Mucosa of descending colon (tissue), 3 donors: ENCODE measurements around the gene KCNJ6. TPM values are rescaled to one million over a fixed set of nuclear protein-coding genes. Genes with fewer than 3 reads are reported as not detected.

Experiments used
- ATAC-seq: fragments of 200-7000 bp; cut with Tn5 transposase; one replicate; pipeline ENCODE4 v1.9.1; 2020; ENCODE audit warnings: mild to moderate bottlenecking, moderate library complexity
- DNase-seq, 3 donors: peaks; one replicate each; pipeline ENCODE4 v3.0.0-alpha.2; 2020
- H3K36me3 ChIP-seq: fragments of 200-600 bp; one replicate; pipeline ENCODE4 v1.8.0; 2021; ENCODE audit warnings: low read depth, mild to moderate bottlenecking
- H3K4me1 ChIP-seq: fragments of 200-600 bp; one replicate; pipeline ENCODE4 v1.8.0; 2021; ENCODE audit warnings: low read depth, mild to moderate bottlenecking
- H3K4me3 ChIP-seq: fragments of 200-600 bp; one replicate; pipeline ENCODE4 v1.8.0; 2021; ENCODE audit warnings: mild to moderate bottlenecking
- H3K9me3 ChIP-seq: fragments of 200-600 bp; one replicate; pipeline ENCODE4 v1.8.0; 2021; ENCODE audit warnings: mild to moderate bottlenecking
- CTCF ChIP-seq: fragments of 200-600 bp; IDR thresholded peaks from one replicate; pipeline ENCODE4 v1.8.0; 2022; ENCODE audit warnings: antibody characterized with exemption, mild to moderate bottlenecking
- intact Hi-C, 2 donors: fragments of 100-400 bp; cut with DNase I in 1 of 2; cut with micrococcal nuclease in 1 of 2; formaldehyde crosslinking; loops; one replicate each; pipeline versions ENCODE4 v1.11.0 to v1.11.1; 2022; cut with DNase I, micrococcal nuclease
- total RNA-seq, 3 donors: library from RNA; stranded (reverse); fragmentation: NEBNext Ultra II Directional in 2 of 3; extraction: Animal tissue kit (Norgen Biotek cat#: 25700) in 2 of 3; gene quantifications; one replicate each; pipeline versions ENCODE4 v1.2.1 to v1.2.4, GENCODE V29; 2021 to 2023
- donor health status: DM: no; HTN: no; CAD: no; lungs with moderate emphysema.
- donor health status: DM: no; HTN: no; CAD: no.
- donor health status: DM: no; HTN: yes; CAD: no.

The KCNJ6 gene
- total RNA-seq, 3 donors from 2014 or later, result 0.09 to 0.19 (median 0.14) TPM

DNA sequence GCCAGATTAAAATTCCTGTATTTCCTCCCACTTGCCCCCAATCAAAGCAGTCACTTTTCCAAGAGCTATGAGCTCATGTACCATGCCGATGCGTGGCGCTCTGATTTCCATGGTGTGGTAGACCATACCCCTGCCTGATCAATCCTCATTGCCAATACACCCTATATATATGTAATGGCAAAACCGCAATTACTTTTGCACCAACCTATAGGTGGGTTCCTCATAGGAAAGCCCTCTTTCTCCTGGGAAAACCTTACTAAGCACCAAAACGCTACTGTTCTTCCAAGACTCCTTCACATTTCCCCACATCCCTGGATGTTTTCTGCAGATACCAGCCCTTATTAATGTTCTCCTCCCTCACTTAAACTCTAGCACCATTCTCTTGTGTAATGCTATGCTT is 11.0 kb downstream of the KCNJ6 start:
- no peaks in the 10 kb centered on the region for H3K9me3 ChIP-seq
- intact Hi-C loops, result loop anchor here in 1 of 2 donors (10.0 kb wide), 1 partner anchor 60 kb away; no protein-coding TSS in a partner anchor
- H3K36me3 ChIP-seq, result no peaks in the 10 kb centered on the region
- TF ChIP-seq CTCF, result no peak
- DNase-seq (no peak), ATAC-seq (no peak)
- no peak overlapping the region for H3K4me3 ChIP-seq
- H3K4me1 ChIP-seq, result no peaks in the 10 kb centered on the region

GRCh38 chr21:37904856-37905255 is 11.4 kb downstream of the KCNJ6 start:
- TF ChIP-seq CTCF, result no peak
- H3K4me3 ChIP-seq, result no peak overlapping the region
- DNase-seq, result no peak
- no peak for ATAC-seq
- intact Hi-C loops, result loop anchor here in 1 of 2 donors (10.0 kb wide), 1 partner anchor 60 kb away; no protein-coding TSS in a partner anchor
- H3K9me3 ChIP-seq, result no peaks in the 10 kb centered on the region
- no peaks in the 10 kb centered on the region for H3K36me3 ChIP-seq
- H3K4me1 ChIP-seq, result no peaks in the 10 kb centered on the region

GRCh38 chr21:37903396-37903795 is 12.9 kb downstream of the KCNJ6 start:
- ATAC-seq, result no peak
- no peak for TF ChIP-seq CTCF
- intact Hi-C loops, result loop anchor here in 1 of 2 donors (10.0 kb wide), 1 partner anchor 61 kb away; no protein-coding TSS in a partner anchor

GRCh38 chr21:37899146-37899545 is 17.1 kb downstream of the KCNJ6 start:
- ATAC-seq (no peak), DNase-seq (no peak)
- H3K36me3 ChIP-seq, result no peaks in the 10 kb centered on the region
- H3K9me3 ChIP-seq, result no peaks in the 10 kb centered on the region
- intact Hi-C loops, result no loop called here
- no peak overlapping the region for H3K4me3 ChIP-seq
- H3K4me1 ChIP-seq, result no peaks in the 10 kb centered on the region
- no peak for TF ChIP-seq CTCF

More at GRCh38 chr21:37903396-37903795, 12.9 kb downstream of the KCNJ6 start:
- H3K36me3 ChIP-seq, result no peaks in the 10 kb centered on the region
- no peak overlapping the region for H3K4me3 ChIP-seq
- DNase-seq, result no peak
- no peaks in the 10 kb centered on the region for H3K9me3 ChIP-seq
- H3K4me1 ChIP-seq, result no peaks in the 10 kb centered on the region

GRCh38 chr21:37896788-37897187 is 19.5 kb downstream of the KCNJ6 start:
- no peak for TF ChIP-seq CTCF

DNA sequence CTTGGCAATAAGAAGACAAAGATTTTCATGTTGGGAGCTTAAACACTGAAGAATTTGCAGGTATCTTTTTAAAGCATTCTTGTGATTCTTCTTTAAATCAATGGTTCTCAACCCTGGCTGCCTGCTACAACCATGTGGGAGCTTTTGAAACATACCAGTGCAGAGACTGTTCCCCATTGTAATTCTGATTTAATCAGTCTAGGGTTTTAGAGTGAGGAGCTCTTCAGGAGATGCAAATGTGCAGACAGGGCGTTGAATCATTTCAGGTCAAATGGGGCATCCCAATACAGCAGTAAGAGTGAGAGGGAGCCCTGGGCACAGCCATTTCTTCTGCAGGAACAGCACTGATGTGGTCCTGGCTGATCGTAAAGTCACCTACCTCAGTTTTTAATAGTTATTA is 24.3 kb downstream of the KCNJ6 start:
- DNase-seq (no peak), ATAC-seq (no peak)
- Histone ChIP-seq H3K4me1 (no peaks in the 10 kb centered on the region), H3K36me3 (no peaks in the 10 kb centered on the region), H3K9me3 (no peaks in the 10 kb centered on the region), H3K4me3 (no peak overlapping the region)
- intact Hi-C loops, result no loop called here
- TF ChIP-seq CTCF, result no peak

More at GRCh38 chr21:37896788-37897187, 19.5 kb downstream of the KCNJ6 start:
- no peak overlapping the region for H3K4me3 ChIP-seq
- no peak for ATAC-seq
- H3K36me3 ChIP-seq, result no peaks in the 10 kb centered on the region
- no peaks in the 10 kb centered on the region for H3K4me1 ChIP-seq
- no peak for DNase-seq
- intact Hi-C loops, result no loop called here
- H3K9me3 ChIP-seq, result no peaks in the 10 kb centered on the region
